HS-5 (cell line): Measurements from ENCODE around the gene TEDC1.

Source experiments
- DNase-seq: peaks from one replicate; pipeline ENCODE4 v3.0.0-alpha.2; 2012; ENCODE audit warnings: low read depth

Gene TEDC1

GRCh38 chr14:105497671-105498429 lies 6.8 kb downstream of the TEDC1 start:
- no peak for DNase-seq

- DNase-seq: no peak
Observed at GRCh38 chr14:105498430-105499255, 7.6 kb downstream of the TEDC1 start.

GRCh38 chr14:105499256-105500035 lies 8.4 kb downstream of the TEDC1 start:
- no peak for DNase-seq

GRCh38 chr14:105500036-105500725 lies 9.1 kb downstream of the TEDC1 start:
- DNase-seq: no peak

GRCh38 chr14:105500726-105501101 lies 9.7 kb downstream of the TEDC1 start:
- DNase-seq: no peak

GRCh38 chr14:105501504-105502291 lies 10.7 kb downstream of the TEDC1 start:
- no peak for DNase-seq

GRCh38 chr14:105502446-105503295 lies 11.6 kb downstream of the TEDC1 start:
- no peak for DNase-seq

- no peak for DNase-seq
Observed at GRCh38 chr14:105503296-105503640, 12.2 kb downstream of the TEDC1 start.

GRCh38 chr14:105503935-105504692 lies 13.1 kb downstream of the TEDC1 start:
- no peak for DNase-seq

GRCh38 chr14:105505101-105505500 lies 14.1 kb downstream of the TEDC1 start:
- DNase-seq: no peak

- no peak for DNase-seq
Observed at GRCh38 chr14:105507247-105507646, 16.2 kb downstream of the TEDC1 start.

- no peak for DNase-seq
Observed at GRCh38 chr14:105508069-105508468, 17.0 kb downstream of the TEDC1 start.

- no peak for DNase-seq
Observed at GRCh38 chr14:105508601-105509000, 17.6 kb downstream of the TEDC1 start.

- no peak for DNase-seq
Observed at GRCh38 chr14:105517096-105517495, 26.1 kb downstream of the TEDC1 start.

GRCh38 chr14:105519946-105520698 lies 29.1 kb downstream of the TEDC1 start:
- no peak for DNase-seq

GRCh38 chr14:105525326-105525725 lies 34.3 kb downstream of the TEDC1 start:
- no peak for DNase-seq

- DNase-seq: no peak
Observed at GRCh38 chr14:105525861-105526775, 35.1 kb downstream of the TEDC1 start, which contains the start of gene TMEM121. Gene TMEM121, plus strand, starts transcription at chr14:105526583. Its CDS starts 2,252 bp downstream, at chr14:105528835.
